Measurements from ENCODE around the gene THOC5. TPM values are rescaled to one million over a fixed set of nuclear protein-coding genes. Genes with fewer than 3 reads are reported as not detected.
"Not testable (repeated sequence)": the region's sequence is repeated elsewhere in the genome, so short reads cannot be mapped to it uniquely, and the experiment has no call there.

Gene THOC5
- total and polyA plus RNA-seq, 7 experiments from 2014 or later: 26.1 to 61.9 (median 46.3) TPM

GRCh38 chr22:29587938-29588699 lies 34.6 kb upstream of the THOC5 start:
- Mint-ChIP-seq H3K36me3 (no peaks in the 10 kb centered on the region), H3K27me3 (no peaks in the 10 kb centered on the region), H3K27ac (peak overlapping the region in 5 of 9 donors; percentile 25 to 86 (median 71)), H3K9me3 (no peaks in the 10 kb centered on the region), H3K4me3 (no peak overlapping the region), H3K4me1 (peaks cover 4 to 11% (median 10%) of the 10 kb centered on the region in 7 donors)
- ChIA-PET POLR2A (interaction anchor here (0.6 to 1.0 kb wide), 2 partner anchors 9 to 25 kb away, joined by 3 to 6 read pairs; no protein-coding TSS in a partner anchor), CTCF (interaction anchor here (0.8 to 1.9 kb wide), 5 partner anchors 16 to 745 kb away, joined by 3 to 5 read pairs (median 4); no protein-coding TSS in a partner anchor)
- Histone ChIP-seq H3K4me1 (ENCODE audit: control insufficient read depth in 2 of 2, insufficient read depth in 2 of 2, low read length in 2 of 2) (peaks cover 6 to 8% of the 10 kb centered on the region in 2 donors), H3K9me3 (ENCODE audit: control insufficient read depth in 2 of 3, low read length in 3 of 3) (no peaks in the 10 kb centered on the region), H3K4me3 (ENCODE audit: low read length) (no peak overlapping the region), H3K27me3 (ENCODE audit: control insufficient read depth in 2 of 2, insufficient read depth in 2 of 2, low read length in 2 of 2) (no peaks in the 10 kb centered on the region), H3K27ac (ENCODE audit: low read depth, low read length) (no peak overlapping the region), H3K36me3 (ENCODE audit: control insufficient read depth in 2 of 3, insufficient read depth in 3 of 3, low read length in 3 of 3) (no peaks in the 10 kb centered on the region)
- intact Hi-C loops (cut with micrococcal nuclease): loop anchor here in 1 of 2 donors (10.0 kb wide), 1 partner anchor 323 kb away; the partner anchor contains the start of genes EWSR1 and RHBDD3
- DNase-seq (no peak), ATAC-seq (no peak)

- not testable (repeated sequence) for H3K9me3 ChIP-seq (ENCODE audit: control insufficient read depth in 2 of 3, low read length in 3 of 3); H3K36me3 Mint-ChIP-seq; H3K9me3 Mint-ChIP-seq; H3K36me3 ChIP-seq (ENCODE audit: control insufficient read depth in 2 of 3, insufficient read depth in 3 of 3, low read length in 3 of 3); ATAC-seq; H3K27ac ChIP-seq (ENCODE audit: low read depth, low read length); H3K27me3 ChIP-seq (ENCODE audit: control insufficient read depth in 2 of 2, insufficient read depth in 2 of 2, low read length in 2 of 2); DNase-seq; H3K4me3 Mint-ChIP-seq; H3K4me3 ChIP-seq (ENCODE audit: low read length); H3K27me3 Mint-ChIP-seq
- peaks cover 8 to 12% of the 10 kb centered on the region in 2 donors for H3K4me1 ChIP-seq (ENCODE audit: control insufficient read depth in 2 of 2, insufficient read depth in 2 of 2, low read length in 2 of 2)
- ChIA-PET POLR2A (interaction anchor here (0.6 to 1.5 kb wide), 2 partner anchors 10 to 18 kb away, joined by 3 to 4 read pairs; no protein-coding TSS in a partner anchor), CTCF (interaction anchor here (0.7 to 1.9 kb wide), 2 partner anchors 8 to 50 kb away, joined by 3 to 5 read pairs; no protein-coding TSS in a partner anchor)
- Mint-ChIP-seq H3K27ac (peak overlapping the region in 2 of 9 donors; percentile 11 to 64), H3K4me1 (peaks cover 8 to 18% (median 17%) of the 10 kb centered on the region in 7 donors)
- intact Hi-C loops (cut with micrococcal nuclease): loop anchor here in 1 of 2 donors (10.0 kb wide), 1 partner anchor 321 kb away; the partner anchor contains the start of genes EWSR1 and RHBDD3
Measured at GRCh38 chr22:29586193-29586705, 32.7 kb upstream of the THOC5 start.

- H3K4me3 ChIP-seq (ENCODE audit: low read length): no peak overlapping the region
- no peak for DNase-seq
- H3K9me3 Mint-ChIP-seq: peaks cover 0 to 4% (median 0%) of the 10 kb centered on the region in 11 donors
- H3K4me3 Mint-ChIP-seq: no peak overlapping the region
- CTCF ChIA-PET: no interaction called here
- intact Hi-C loops (cut with micrococcal nuclease): loop anchor here (5.0 to 10.0 kb wide), 2 partner anchors 188 to 320 kb away; partner anchors contain the start of genes EWSR1 (in 1 of the 2) and RHBDD3 (in 1 of the 2)
- H3K27ac Mint-ChIP-seq: no peak overlapping the region
- H3K27me3 Mint-ChIP-seq: no peaks in the 10 kb centered on the region
- no peaks in the 10 kb centered on the region for H3K9me3 ChIP-seq (ENCODE audit: control insufficient read depth in 2 of 3, low read length in 3 of 3)
- peaks cover 0 to 10% of the 10 kb centered on the region in 2 donors for H3K4me1 ChIP-seq (ENCODE audit: control insufficient read depth in 2 of 2, insufficient read depth in 2 of 2, low read length in 2 of 2)
- peaks cover 8 to 20% (median 14%) of the 10 kb centered on the region in 7 donors for H3K4me1 Mint-ChIP-seq
- H3K27me3 ChIP-seq (ENCODE audit: control insufficient read depth in 2 of 2, insufficient read depth in 2 of 2, low read length in 2 of 2): no peaks in the 10 kb centered on the region
- H3K36me3 ChIP-seq (ENCODE audit: control insufficient read depth in 2 of 3, insufficient read depth in 3 of 3, low read length in 3 of 3): no peaks in the 10 kb centered on the region
- peaks cover 0 to 1% (median 0%) of the 10 kb centered on the region in 5 donors for H3K36me3 Mint-ChIP-seq
- H3K27ac ChIP-seq (ENCODE audit: low read depth, low read length): no peak overlapping the region
- no peak for ATAC-seq
- POLR2A ChIA-PET: no interaction called here
Measured at GRCh38 chr22:29584975-29585374, 31.4 kb upstream of the THOC5 start.

GRCh38 chr22:29581799-29582198 lies 28.2 kb upstream of the THOC5 start:
- H3K4me1 Mint-ChIP-seq: peaks cover 11 to 20% (median 16%) of the 10 kb centered on the region in 7 donors
- intact Hi-C loops (cut with micrococcal nuclease): loop anchor here (1.0 to 10.0 kb wide), 6 partner anchors 22 to 317 kb away; partner anchors contain the start of genes NF2 (in 2 of the 2), THOC5 (in 2 of the 2), EWSR1 (in 1 of the 2) and RHBDD3 (in 1 of the 2)
- POLR2A ChIA-PET: no interaction called here
- peaks cover 0 to 10% of the 10 kb centered on the region in 2 donors for H3K4me1 ChIP-seq (ENCODE audit: control insufficient read depth in 2 of 2, insufficient read depth in 2 of 2, low read length in 2 of 2)
- H3K27ac ChIP-seq (ENCODE audit: low read depth, low read length): peak overlapping the region; percentile 69
- CTCF ChIA-PET: no interaction called here
- no peak for ATAC-seq
- peak overlapping the region in 8 of 9 donors; percentile 46 to 93 (median 87) for H3K27ac Mint-ChIP-seq
- H3K36me3 ChIP-seq (ENCODE audit: control insufficient read depth in 2 of 3, insufficient read depth in 3 of 3, low read length in 3 of 3): no peaks in the 10 kb centered on the region
- H3K9me3 ChIP-seq (ENCODE audit: control insufficient read depth in 2 of 3, low read length in 3 of 3): no peaks in the 10 kb centered on the region
- H3K4me3 Mint-ChIP-seq: peak overlapping the region; percentile 63 to 96 (median 93)
- peak overlapping the region; percentile 75 for H3K4me3 ChIP-seq (ENCODE audit: low read length)
- no peaks in the 10 kb centered on the region for H3K27me3 ChIP-seq (ENCODE audit: control insufficient read depth in 2 of 2, insufficient read depth in 2 of 2, low read length in 2 of 2)
- no peaks in the 10 kb centered on the region for H3K27me3 Mint-ChIP-seq
- peaks cover 0 to 4% (median 0%) of the 10 kb centered on the region in 11 donors for H3K9me3 Mint-ChIP-seq
- H3K36me3 Mint-ChIP-seq: peaks cover 0 to 1% (median 0%) of the 10 kb centered on the region in 5 donors
- no peak for DNase-seq

GRCh38 chr22:29580200-29580810 lies 26.7 kb upstream of the THOC5 start:
- no peaks in the 10 kb centered on the region for H3K27me3 Mint-ChIP-seq
- H3K9me3 Mint-ChIP-seq: peaks cover 0 to 4% (median 0%) of the 10 kb centered on the region in 11 donors
- H3K4me1 Mint-ChIP-seq: peaks cover 11 to 20% (median 16%) of the 10 kb centered on the region in 7 donors
- Histone ChIP-seq H3K4me3 (ENCODE audit: low read length) (peak overlapping the region; percentile 75), H3K9me3 (ENCODE audit: control insufficient read depth in 2 of 3, low read length in 3 of 3) (no peaks in the 10 kb centered on the region), H3K36me3 (ENCODE audit: control insufficient read depth in 2 of 3, insufficient read depth in 3 of 3, low read length in 3 of 3) (no peaks in the 10 kb centered on the region), H3K27ac (ENCODE audit: low read depth, low read length) (peak overlapping the region; percentile 69), H3K4me1 (ENCODE audit: control insufficient read depth in 2 of 2, insufficient read depth in 2 of 2, low read length in 2 of 2) (peaks cover 0 to 10% of the 10 kb centered on the region in 2 donors), H3K27me3 (ENCODE audit: control insufficient read depth in 2 of 2, insufficient read depth in 2 of 2, low read length in 2 of 2) (no peaks in the 10 kb centered on the region)
- H3K36me3 Mint-ChIP-seq: peaks cover 0 to 1% (median 0%) of the 10 kb centered on the region in 5 donors
- ATAC-seq (no peak), DNase-seq (peak in 1 of 9 donors; percentile 26)
- H3K4me3 Mint-ChIP-seq: peak overlapping the region; percentile 88 to 96 (median 93)
- CTCF ChIA-PET: interaction anchor here (0.6 to 0.7 kb wide), 2 partner anchors 9 to 772 kb away, joined by 3 to 5 read pairs; no protein-coding TSS in a partner anchor
- POLR2A ChIA-PET: interaction anchor here (0.6 to 1.7 kb wide), 4 partner anchors 12 to 26 kb away, joined by 3 to 15 read pairs (median 4); partner anchors contain the start of gene THOC5
- peak overlapping the region; percentile 78 to 95 (median 91) for H3K27ac Mint-ChIP-seq
- intact Hi-C loops (cut with micrococcal nuclease): loop anchor here (5.0 to 10.0 kb wide), 2 partner anchors 183 to 316 kb away; partner anchors contain the start of genes EWSR1 (in 1 of the 2) and RHBDD3 (in 1 of the 2)

All from naive thymus-derived CD4-positive, alpha-beta T cell (primary cell).